H1 (cell line): Measurements from ENCODE around the gene NPY2R. TPM values are rescaled to one million over a fixed set of nuclear protein-coding genes. Genes with fewer than 3 reads are reported as not detected.
A peak's percentile ranks its signal among the peaks of the same experiment; 100 is the strongest.

Experiments
- CTCF ChIA-PET: fragments of 300-600 bp; sonication (Branson Sonifier 250); formaldehyde crosslinking; loops from one replicate; lab custom pipeline; 2021; ENCODE audit not compliant: partially characterized antibody; lab: Charles Lee
- POLR2A ChIA-PET: fragments of 300-600 bp; sonication (Branson Sonifier 250); formaldehyde crosslinking; loops from one replicate; lab custom pipeline; 2021; ENCODE audit warnings: inconsistent platforms; ENCODE audit not compliant: partially characterized antibody; lab: Charles Lee
- DNase-seq, 2 experiments: peaks; one replicate each; pipeline versions ENCODE4 v3.0.0 to v3.0.0-alpha.2; 2010 to 2022; ENCODE audit warnings: low spot score in 2 of 2, low read depth in 1 of 2, mixed read lengths in 1 of 2
- FAIRE-seq: peaks from 2 replicates; lab custom pipeline; 2011; peaks lifted over from hg19 to GRCh38; lab: Jason Lieb, UNC
- H2AFZ ChIP-seq: 2 replicates; pipeline ENCODE4 v1.8.1; 2012; ENCODE audit warnings: low read length, inconsistent platforms
- H2AK5ac ChIP-seq: 2 replicates; pipeline ENCODE4 v1.6.1; 2013; ENCODE audit warnings: low read depth, low read length
- H2BK120ac ChIP-seq: replicated peaks from 2 replicates; pipeline ENCODE3; 2013; ENCODE audit warnings: low read depth, low read length, inconsistent platforms
- H2BK12ac ChIP-seq: 2 replicates; pipeline ENCODE4 v1.6.1; 2013; ENCODE audit warnings: low read depth, low read length
- H2BK15ac ChIP-seq: 2 replicates; pipeline ENCODE4 v1.6.1; 2013; ENCODE audit warnings: low read length
- H2BK20ac ChIP-seq: 2 replicates; pipeline ENCODE4 v1.6.1; 2013; ENCODE audit warnings: low read length
- H2BK5ac ChIP-seq: 2 replicates; pipeline ENCODE4 v1.6.1; 2013; ENCODE audit warnings: low read depth, low read length
- H3K14ac ChIP-seq: 2 replicates; pipeline ENCODE4 v1.6.1; 2013; ENCODE audit warnings: inconsistent platforms; ENCODE audit not compliant: insufficient read length
- H3K18ac ChIP-seq: 2 replicates; pipeline ENCODE4 v1.6.1; 2013; ENCODE audit warnings: low read length; ENCODE audit errors: extremely low read depth
- H3K23ac ChIP-seq: 2 replicates; pipeline ENCODE4 v1.6.1; 2013; ENCODE audit warnings: inconsistent platforms; ENCODE audit not compliant: insufficient read length
- H3K23me2 ChIP-seq: 2 replicates; pipeline ENCODE4 v1.6.1; 2013; ENCODE audit warnings: low read depth, low read length
- H3K27ac ChIP-seq: 2 replicates; pipeline ENCODE4 v1.6.1; 2011; ENCODE audit warnings: low read depth, low read length, inconsistent platforms
- H3K27me3 ChIP-seq, 4 experiments: replicated peaks in 1 of 4; 1 replicate in 1 of 4; 2 replicates in 3 of 4; pipeline versions ENCODE4 v1.6.1 to v1.8.1; 2011 to 2013; ENCODE audit warnings: low read length in 3 of 4, mild to moderate bottlenecking in 3 of 4, inconsistent platforms in 2 of 4, mixed read lengths in 2 of 4, moderate library complexity in 1 of 4; ENCODE audit not compliant: control insufficient read depth in 3 of 4, insufficient read depth in 3 of 4; ENCODE audit errors: extremely low read depth in 1 of 4
- H3K36me3 ChIP-seq, 4 experiments: 2 replicates each; pipeline versions ENCODE4 v1.6.1 to v1.8.1; 2011 to 2013; ENCODE audit warnings: mild to moderate bottlenecking in 4 of 4, low read length in 3 of 4, moderate library complexity in 2 of 4, control low read depth in 1 of 4, inconsistent platforms in 1 of 4; ENCODE audit not compliant: insufficient read depth in 4 of 4, control insufficient read depth in 2 of 4
- H3K4ac ChIP-seq: replicated peaks from 2 replicates; pipeline ENCODE3; 2013; ENCODE audit warnings: low read length, low read depth, mixed read lengths, inconsistent platforms; ENCODE audit not compliant: insufficient read length
- H3K4me1 ChIP-seq, 4 experiments: replicated peaks in 1 of 4; 1 replicate in 1 of 4; 2 replicates in 3 of 4; pipeline versions ENCODE4 v1.6.1 to v1.8.1; 2011 to 2013; ENCODE audit warnings: low read length in 3 of 4, inconsistent platforms in 2 of 4, mixed read lengths in 1 of 4; ENCODE audit not compliant: insufficient read depth in 4 of 4, control insufficient read depth in 3 of 4
- H3K4me2 ChIP-seq, 2 experiments: 2 replicates each; pipeline versions ENCODE4 v1.6.1 to v1.8.1; 2011 to 2013; ENCODE audit warnings: low read depth in 2 of 2, low read length in 2 of 2, control low read depth in 1 of 2, inconsistent platforms in 1 of 2, mild to moderate bottlenecking in 1 of 2; ENCODE audit not compliant: insufficient read depth in 1 of 2
- H3K4me3 ChIP-seq, 4 experiments: fragments of 200-600, 300-600 bp in 1 of 4; sonication (generic), shearing (Covaris generic), sonication (Bioruptor Twin) in 1 of 4; 2 replicates each; pipeline versions ENCODE4 v1.5.1 to v1.8.1; 2011 to 2016; ENCODE audit warnings: low read length in 4 of 4, low read depth in 3 of 4, control low read depth in 2 of 4, inconsistent platforms in 2 of 4, mild to moderate bottlenecking in 2 of 4, mixed read lengths in 1 of 4, moderate library complexity in 1 of 4; ENCODE audit not compliant: insufficient read depth in 2 of 4; ENCODE audit errors: extremely low read depth in 1 of 4
- H3K56ac ChIP-seq: replicated peaks from 2 replicates; pipeline ENCODE3; 2013; ENCODE audit warnings: low read depth, mild to moderate bottlenecking, mixed read lengths, low read length, inconsistent platforms; ENCODE audit not compliant: insufficient read length
- H3K79me1 ChIP-seq: 2 replicates; pipeline ENCODE4 v1.6.1; 2013; ENCODE audit warnings: low read depth, low read length, control low read depth
- H3K79me2 ChIP-seq, 2 experiments: 2 replicates each; pipeline versions ENCODE4 v1.6.1 to v1.8.1; 2012 to 2013; ENCODE audit warnings: low read length in 2 of 2, mild to moderate bottlenecking in 2 of 2, inconsistent platforms in 1 of 2; ENCODE audit not compliant: insufficient read depth in 2 of 2, control insufficient read depth in 1 of 2
- H3K9ac ChIP-seq, 4 experiments: replicated peaks in 1 of 4; 1 replicate in 1 of 4; 2 replicates in 3 of 4; pipeline versions ENCODE4 v1.6.1 to v1.8.1; 2011 to 2013; ENCODE audit warnings: low read depth in 3 of 4, low read length in 3 of 4, control low read depth in 2 of 4, mild to moderate bottlenecking in 2 of 4, moderate library complexity in 2 of 4, inconsistent platforms in 1 of 4; ENCODE audit errors: extremely low read depth in 1 of 4
- H3K9me3 ChIP-seq, 2 experiments: 2 replicates each; pipeline versions ENCODE4 v1.6.1 to v1.8.1; 2012 to 2013; ENCODE audit warnings: mild to moderate bottlenecking in 2 of 2, moderate library complexity in 2 of 2, control low read depth in 1 of 2, inconsistent platforms in 1 of 2, low read depth in 1 of 2, low read length in 1 of 2, mixed read lengths in 1 of 2; ENCODE audit not compliant: insufficient read depth in 2 of 2
- H4K20me1 ChIP-seq, 2 experiments: replicated peaks in 1 of 2; 2 replicates each; pipeline versions ENCODE3 to v1.8.1; 2011 to 2013; ENCODE audit warnings: inconsistent platforms in 2 of 2, low read length in 2 of 2, mild to moderate bottlenecking in 1 of 2; ENCODE audit not compliant: insufficient read depth in 2 of 2, control insufficient read depth in 1 of 2
- H4K5ac ChIP-seq: 2 replicates; pipeline ENCODE4 v1.6.1; 2013; ENCODE audit warnings: low read length, low read depth, mixed read lengths, inconsistent platforms; ENCODE audit not compliant: insufficient read length
- H4K8ac ChIP-seq: 2 replicates; pipeline ENCODE4 v1.8.0; 2013; ENCODE audit warnings: mild to moderate bottlenecking, moderate library complexity, low read length, inconsistent platforms; ENCODE audit not compliant: insufficient read depth; ENCODE audit errors: extremely low read depth
- H4K91ac ChIP-seq: replicated peaks from 2 replicates; pipeline ENCODE3; 2013; ENCODE audit warnings: low read length, mixed read lengths, inconsistent platforms; ENCODE audit not compliant: insufficient read length
- CBX8 ChIP-seq: fragments of 300-800, 300-1000 bp; sonication (generic); IDR thresholded peaks from 2 replicates; pipeline ENCODE4 v1.7.1; 2016; ENCODE audit warnings: low read depth, low read length, borderline replicate concordance
- CREB1 ChIP-seq: IDR thresholded peaks from 2 replicates; pipeline ENCODE4 v1.6.1; 2012; ENCODE audit warnings: inconsistent platforms
- JUN ChIP-seq: IDR thresholded peaks from 2 replicates; pipeline ENCODE4 v1.6.1; 2011; ENCODE audit warnings: low read depth, mild to moderate bottlenecking, improper control_type of control experiment, low read length
- RAD21 ChIP-seq, 2 experiments: IDR thresholded peaks in 1 of 2; conservative IDR thresholded peaks in 1 of 2; 2 replicates each; pipeline ENCODE4 v1.6.1; 2011; ENCODE audit warnings: low read depth in 2 of 2, low read length in 2 of 2, improper control_type of control experiment in 1 of 2, inconsistent platforms in 1 of 2, mild to moderate bottlenecking in 1 of 2, moderate library complexity in 1 of 2
- WGBS, 2 experiments: shearing (Covaris generic) in 1 of 2; methylation state at CpG; one replicate each; pipeline versions ENCODE4 v1.1.6 to v1.1.7; 2013 to 2015; ENCODE audit warnings: low lambda C conversion rate in 2 of 2, mixed read lengths in 2 of 2, inconsistent platforms in 1 of 2, low coverage in 1 of 2, missing lambda C conversion rate in 1 of 2; ENCODE audit not compliant: insufficient replicate concordance in 2 of 2, insufficient coverage in 1 of 2, insufficient read length in 1 of 2; ENCODE audit errors: extremely low coverage in 1 of 2, missing lambda C conversion rate in 1 of 2; 5-methylcytosine and 5-hydroxymethylcytosine counted together
- polyA plus RNA-seq, 7 experiments: library from polyadenylated mRNA; depleted of rRNA in 3 of 7; stranded (reverse) in 5 of 7; unstranded in 2 of 7; fragments of >200 nt in 5 of 7; fragments of 200-250 nt in 2 of 7; gene quantifications; 1 replicate in 5 of 7; 2 replicates in 1 of 7; 4 replicates in 1 of 7; pipeline versions ENCODE4 v1.2.1 to v1.2.3, GENCODE V29; 2011 to 2013; ENCODE audit warnings: missing spikeins in 2 of 7, mixed read lengths in 2 of 7
- total RNA-seq: library from RNA; stranded (reverse); fragmentation: NEBNext Ultra II Directional; extraction: Animal tissue kit (Norgen Biotek cat#: 25700); gene quantifications from 2 replicates; pipeline ENCODE4 v1.2.1, GENCODE V29; 2021
- TF ChIP-seq, protein P1 (sequence below), 3 experiments: IDR thresholded peaks; 1 replicate in 2 of 3; 2 replicates in 1 of 3; pipeline versions ENCODE4 v1.5.1 to v1.6.1; 2011; ENCODE audit warnings: low read length in 3 of 3, mild to moderate bottlenecking in 3 of 3, inconsistent platforms in 2 of 3, low read depth in 1 of 3, moderate library complexity in 1 of 3; ENCODE audit not compliant: insufficient read depth in 1 of 3; ENCODE audit errors: control extremely low read depth in 1 of 3
- TF ChIP-seq, protein P2 (sequence below): IDR thresholded peaks from 2 replicates; pipeline ENCODE4 v1.6.1; 2012; ENCODE audit warnings: inconsistent platforms

The NPY2R gene
- total and polyA plus RNA-seq, 2 of the 8 experiments (the other 6 are each of a cell fraction or from before 2014, with no cell fraction given) = 0.09 to 0.41 TPM

DNA sequence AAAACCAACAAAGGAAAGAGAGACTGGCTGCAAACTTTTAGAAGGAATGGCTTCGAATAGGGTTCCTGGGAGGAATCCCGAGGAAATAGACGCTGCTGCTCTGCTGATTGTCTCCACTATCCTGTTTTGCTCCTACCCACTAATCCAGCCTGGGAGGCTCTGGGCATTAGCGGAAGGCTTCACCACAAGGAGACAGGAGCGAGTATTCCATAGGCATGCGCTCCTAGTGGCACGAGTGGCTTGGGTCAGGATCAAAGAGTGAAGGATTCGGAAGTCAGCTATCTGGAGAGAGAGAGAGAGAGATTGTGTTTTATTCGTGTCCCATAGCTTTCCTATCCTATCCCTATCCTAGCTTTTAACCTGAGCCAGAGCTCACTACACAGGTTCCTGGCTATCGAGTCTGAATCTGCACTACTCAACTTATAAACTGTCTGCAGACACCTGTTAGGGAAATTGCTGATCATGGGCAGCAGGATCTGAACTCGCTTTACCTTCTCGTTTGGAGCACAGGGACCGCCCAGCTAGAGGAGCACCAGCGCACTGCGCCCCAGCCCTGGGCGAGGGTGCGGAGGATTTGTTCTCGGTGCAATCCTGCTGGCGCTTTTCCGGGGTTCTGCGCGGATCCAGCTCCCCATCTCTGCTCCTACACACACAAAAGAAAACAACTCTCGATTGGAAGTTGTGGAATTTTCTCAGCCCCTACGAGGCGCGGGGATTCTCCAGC is 740 bp upstream of the NPY2R start:
- Histone ChIP-seq H3K4me1 (peaks cover 0 to 4% (median 1%) of the 10 kb centered on the region in 4 experiments; a peak in 2 of 7 replicates), H3K27me3 (peaks cover 1 to 25% (median 15%) of the 10 kb centered on the region in 4 experiments; a peak in 6 of 7 replicates), H2BK120ac (no peak overlapping the region), H2BK15ac (no peak overlapping the region), H3K4me3 (peak overlapping the region; percentile 61 to 74 (median 68)), H3K9ac (no peak overlapping the region), H2BK12ac (no peak overlapping the region), H3K79me2 (no peaks in the 10 kb centered on the region), H3K23ac (no peak overlapping the region), H4K20me1 (no peaks in the 10 kb centered on the region), H3K56ac (no peak overlapping the region), H4K8ac (no peak overlapping the region), H3K4me2 (peak overlapping the region; percentile 78 to 95), H2AFZ (peak overlapping the region; percentile 83), H3K4ac (no peak overlapping the region), H3K36me3 (no peaks in the 10 kb centered on the region), H3K14ac (no peak overlapping the region), H3K27ac (no peak overlapping the region), H3K9me3 (no peaks in the 10 kb centered on the region), H4K91ac (no peak overlapping the region), H3K23me2 (peaks cover 12% of the 10 kb centered on the region), H2BK20ac (no peak overlapping the region), H2BK5ac (no peak overlapping the region), H2AK5ac (no peak overlapping the region), H3K79me1 (no peaks in the 10 kb centered on the region), H4K5ac (no peak overlapping the region), H3K18ac (peak overlapping the region; percentile 20; the same call in 1 of the 2 replicates)
- peak; percentile 62 for FAIRE-seq
- peak; percentile 19 to 52 for DNase-seq
- WGBS, 2 experiments = 3% methylated on average over 26 of the region's 26 CpGs; no CpG with 5 or more reads in 1 of the 2 experiments
- POLR2A ChIA-PET = no interaction called here
- CTCF ChIA-PET = interaction anchor here (0.6 to 2.0 kb wide), 23 partner anchors 8 to 580 kb away, joined by 3 to 14 read pairs (median 3); partner anchors contain the start of gene LRAT
- TF ChIP-seq JUN (no peak), CBX8 (no peak), RAD21 (IDR thresholded peaks at IDR 0.05 in 1 of 2, conservative IDR thresholded peaks at IDR 0.05 in 1 of 2; ENCODE audit: low read depth in 2 of 2, low read length in 2 of 2) (peak; percentile 42 to 49; a peak in 3 of 4 replicates), CREB1 (no peak)
- TF ChIP-seq, protein P1, sequence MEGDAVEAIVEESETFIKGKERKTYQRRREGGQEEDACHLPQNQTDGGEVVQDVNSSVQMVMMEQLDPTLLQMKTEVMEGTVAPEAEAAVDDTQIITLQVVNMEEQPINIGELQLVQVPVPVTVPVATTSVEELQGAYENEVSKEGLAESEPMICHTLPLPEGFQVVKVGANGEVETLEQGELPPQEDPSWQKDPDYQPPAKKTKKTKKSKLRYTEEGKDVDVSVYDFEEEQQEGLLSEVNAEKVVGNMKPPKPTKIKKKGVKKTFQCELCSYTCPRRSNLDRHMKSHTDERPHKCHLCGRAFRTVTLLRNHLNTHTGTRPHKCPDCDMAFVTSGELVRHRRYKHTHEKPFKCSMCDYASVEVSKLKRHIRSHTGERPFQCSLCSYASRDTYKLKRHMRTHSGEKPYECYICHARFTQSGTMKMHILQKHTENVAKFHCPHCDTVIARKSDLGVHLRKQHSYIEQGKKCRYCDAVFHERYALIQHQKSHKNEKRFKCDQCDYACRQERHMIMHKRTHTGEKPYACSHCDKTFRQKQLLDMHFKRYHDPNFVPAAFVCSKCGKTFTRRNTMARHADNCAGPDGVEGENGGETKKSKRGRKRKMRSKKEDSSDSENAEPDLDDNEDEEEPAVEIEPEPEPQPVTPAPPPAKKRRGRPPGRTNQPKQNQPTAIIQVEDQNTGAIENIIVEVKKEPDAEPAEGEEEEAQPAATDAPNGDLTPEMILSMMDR (IDR thresholded peaks at IDR 0.05; ENCODE audit: control extremely low read depth in 1 of 3, insufficient read depth in 1 of 3, low read depth in 1 of 3, low read length in 3 of 3) = peak; percentile 45 to 89 (median 67)
- TF ChIP-seq, protein P2, sequence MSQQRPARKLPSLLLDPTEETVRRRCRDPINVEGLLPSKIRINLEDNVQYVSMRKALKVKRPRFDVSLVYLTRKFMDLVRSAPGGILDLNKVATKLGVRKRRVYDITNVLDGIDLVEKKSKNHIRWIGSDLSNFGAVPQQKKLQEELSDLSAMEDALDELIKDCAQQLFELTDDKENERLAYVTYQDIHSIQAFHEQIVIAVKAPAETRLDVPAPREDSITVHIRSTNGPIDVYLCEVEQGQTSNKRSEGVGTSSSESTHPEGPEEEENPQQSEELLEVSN = peak; percentile 32; the same call in 1 of the 2 replicates
